ENCODE data around the gene SH3TC1.

GRCh38 chr4:8152090-8152864 lies 46.8 kb upstream of the SH3TC1 start:
- TF ChIP-seq CTCF (IDR thresholded peaks at IDR 0.05) (no peak), POLR2AphosphoS5 (IDR thresholded peaks at IDR 0.05) (no peak), EP300 (IDR thresholded peaks at IDR 0.05) (no peak)

All from gastroesophageal sphincter (tissue), 3 donors.